DMS79 (cell line): ENCODE measurements around the gene KANSL2.
A peak's percentile ranks its signal among the peaks of the same experiment; 100 is the strongest.
"Not testable (repeated sequence)": the region's sequence is repeated elsewhere in the genome, so short reads cannot be mapped to it uniquely, and the experiment has no call there.

ENCODE experiments used
- DNase-seq: peaks from one replicate; lab custom pipeline; 2025; lab: John Stamatoyannopoulos, UW

Gene KANSL2

GRCh38 chr12:48682927-48683326 is 889 bp upstream of the KANSL2 start:
- DNase-seq: no peak

- not testable (repeated sequence) for DNase-seq
Measured at GRCh38 chr12:48682533-48682905, 481 bp upstream of the KANSL2 start.

DNA sequence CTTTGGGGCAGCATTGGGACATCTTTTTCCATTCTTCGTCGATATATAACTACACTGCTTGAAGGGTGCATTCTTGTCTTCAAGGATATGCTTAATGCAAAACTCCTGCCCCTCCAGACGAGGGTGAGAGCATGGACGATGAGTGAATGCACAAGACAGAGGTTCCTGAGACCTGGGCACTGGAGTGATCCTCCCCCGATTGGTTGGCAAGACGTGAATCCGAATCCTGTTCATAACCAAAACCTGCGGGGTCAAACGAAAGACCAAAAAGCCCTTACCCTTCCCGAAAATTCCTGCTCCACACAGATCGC is 684 bp downstream of the KANSL2 start:
- DNase-seq: no peak

GRCh38 chr12:48680861-48681260 is 1.2 kb downstream of the KANSL2 start:
- DNase-seq: no peak

DNA sequence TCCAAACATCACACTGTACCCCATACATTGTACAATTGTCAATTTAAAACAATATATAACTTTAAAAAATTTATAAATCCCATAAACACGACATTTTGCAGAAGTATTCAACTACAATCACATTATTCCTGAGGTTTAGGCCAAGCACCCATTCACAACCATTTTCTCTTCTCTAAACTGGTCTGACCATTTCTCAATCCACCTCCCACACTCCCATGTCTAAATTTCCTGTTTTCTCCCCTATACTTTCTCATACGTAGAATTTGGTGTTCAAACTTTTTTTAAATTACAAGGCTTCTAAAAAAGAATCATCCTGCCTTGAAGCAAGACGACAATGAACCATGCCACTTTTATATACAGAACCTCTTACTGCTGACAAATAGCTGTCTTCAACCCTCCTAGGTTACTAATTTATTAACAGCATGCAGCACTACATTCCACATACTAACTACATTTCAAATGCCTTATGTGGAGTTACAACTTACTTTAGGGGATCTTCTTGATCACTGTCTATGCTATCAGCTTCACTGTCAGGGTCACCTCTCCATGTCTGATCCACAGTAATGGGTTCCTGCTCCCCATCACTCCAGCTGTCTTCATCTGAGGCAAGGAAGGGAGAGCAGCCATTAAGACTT is 3.4 kb downstream of the KANSL2 start:
- no peak for DNase-seq

DNA sequence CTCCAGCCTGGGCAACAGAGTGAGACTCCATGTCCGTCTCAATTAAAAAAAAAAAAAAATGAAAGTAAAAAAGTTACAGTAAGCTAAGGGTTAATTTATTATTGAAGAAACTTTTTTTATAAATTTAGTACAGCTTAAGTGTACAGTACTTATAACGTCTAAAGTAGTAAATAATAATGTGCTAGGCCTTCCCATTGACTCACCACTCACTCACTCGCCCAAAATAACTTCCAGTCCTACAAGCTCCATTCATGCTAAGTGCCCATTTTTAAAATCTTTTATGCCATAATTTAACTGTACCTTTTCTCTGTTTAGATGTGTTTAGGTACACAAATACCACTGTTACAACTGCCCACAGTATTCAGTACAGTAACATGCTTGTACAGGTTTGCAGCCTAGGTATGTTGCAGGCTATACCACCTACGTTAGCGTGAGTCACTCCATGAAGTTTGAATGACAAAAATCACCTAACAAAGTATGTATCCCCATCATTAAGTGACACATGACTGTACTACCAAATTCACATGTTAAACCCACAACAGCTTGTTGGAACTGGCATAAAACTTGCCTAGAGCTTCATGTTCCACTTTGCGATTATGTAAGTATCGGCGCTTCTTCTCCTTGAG is 10.7 kb downstream of the KANSL2 start:
- no peak for DNase-seq

DNA sequence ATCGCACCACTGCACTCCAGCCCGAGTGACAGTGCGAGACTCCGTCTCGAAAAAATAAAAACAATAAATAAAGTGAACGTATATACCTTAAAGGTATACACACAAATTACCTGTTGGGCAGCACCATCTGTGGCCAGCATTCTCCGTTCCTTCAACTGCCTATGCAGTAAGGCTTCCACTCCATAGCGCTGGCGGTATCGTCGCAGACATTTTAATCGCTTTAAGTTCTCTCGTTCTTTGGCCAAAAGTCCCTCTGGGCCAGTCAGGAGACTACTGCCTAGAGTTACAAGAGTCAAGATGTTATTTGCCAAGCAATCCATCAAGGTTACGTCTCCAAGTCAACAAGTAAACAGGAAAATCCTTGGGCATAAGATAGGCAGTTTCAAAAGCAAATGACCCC is 13.0 kb downstream of the KANSL2 start:
- DNase-seq: no peak

DNA sequence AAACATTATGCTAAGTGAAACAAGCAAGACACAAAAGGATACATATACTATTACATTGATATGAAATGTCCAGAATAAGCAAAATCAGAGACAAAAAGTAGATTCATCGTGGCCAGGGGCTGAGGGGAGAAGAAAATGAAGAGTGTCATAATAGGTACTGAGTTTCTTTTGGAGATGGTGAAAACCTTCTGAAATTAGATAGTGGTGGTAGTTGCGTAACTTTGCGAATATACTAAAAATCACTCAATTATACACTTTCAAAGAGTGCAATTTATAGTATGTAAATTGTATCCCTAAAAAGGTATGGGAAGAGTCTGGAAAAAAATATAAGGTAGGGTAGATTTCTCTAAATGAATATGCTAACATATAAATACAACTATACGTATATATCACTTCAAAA is 22.2 kb downstream of the KANSL2 start:
- DNase-seq: no peak

- DNase-seq: no peak
Measured at GRCh38 chr12:48651681-48652080, 30.4 kb downstream of the KANSL2 start.

- not testable (repeated sequence) for DNase-seq
Measured at GRCh38 chr12:48645354-48645753, 36.7 kb downstream of the KANSL2 start.

GRCh38 chr12:48643011-48643410 is 39.0 kb downstream of the KANSL2 start:
- DNase-seq: no peak

GRCh38 chr12:48641752-48642555 is 40.1 kb downstream of the KANSL2 start:
- not testable (repeated sequence) for DNase-seq

DNA sequence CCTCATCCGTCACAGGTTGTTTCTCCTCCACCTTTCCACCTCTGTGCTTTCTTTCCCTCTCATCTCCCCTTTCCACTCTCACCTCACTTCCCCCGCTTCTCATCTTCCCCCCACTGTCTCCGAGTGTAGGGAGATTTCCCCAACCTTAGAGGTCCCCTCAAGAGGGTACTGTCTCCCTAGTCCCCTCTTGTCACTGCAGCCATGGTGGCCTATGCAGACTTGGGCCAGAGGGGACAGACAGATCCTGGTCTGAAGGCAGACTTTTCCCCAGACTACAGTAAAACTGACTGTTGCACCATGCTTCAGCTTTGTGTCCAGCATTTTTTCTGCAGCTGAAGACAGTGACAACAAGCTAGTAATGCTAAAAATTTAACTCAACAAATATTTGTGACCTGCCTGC is 41.2 kb downstream of the KANSL2 start:
- DNase-seq: no peak

DNA sequence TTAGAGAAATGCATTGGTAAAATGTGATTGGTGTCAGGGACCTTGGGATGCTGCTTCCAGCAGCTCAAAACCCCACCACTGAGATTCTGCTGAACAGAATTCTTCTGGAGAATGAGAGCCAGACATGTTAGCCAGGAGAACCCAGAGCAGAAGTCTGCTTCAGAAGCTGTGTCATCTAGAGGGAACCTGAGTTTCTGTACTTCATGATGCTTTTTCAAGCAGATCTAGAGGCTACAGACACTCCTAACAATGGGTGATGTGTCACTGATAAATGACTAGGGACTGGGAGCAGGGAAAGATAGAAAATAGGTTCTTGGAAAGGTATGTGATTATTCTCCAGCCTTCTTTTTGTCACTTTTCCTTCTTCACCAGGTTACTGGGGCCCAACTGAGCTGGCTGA is 41.6 kb downstream of the KANSL2 start:
- no peak for DNase-seq

- DNase-seq: no peak
Measured at GRCh38 chr12:48631071-48631470, 51.0 kb downstream of the KANSL2 start.

GRCh38 chr12:48630346-48630745 is 51.7 kb downstream of the KANSL2 start:
- DNase-seq: no peak

DNA sequence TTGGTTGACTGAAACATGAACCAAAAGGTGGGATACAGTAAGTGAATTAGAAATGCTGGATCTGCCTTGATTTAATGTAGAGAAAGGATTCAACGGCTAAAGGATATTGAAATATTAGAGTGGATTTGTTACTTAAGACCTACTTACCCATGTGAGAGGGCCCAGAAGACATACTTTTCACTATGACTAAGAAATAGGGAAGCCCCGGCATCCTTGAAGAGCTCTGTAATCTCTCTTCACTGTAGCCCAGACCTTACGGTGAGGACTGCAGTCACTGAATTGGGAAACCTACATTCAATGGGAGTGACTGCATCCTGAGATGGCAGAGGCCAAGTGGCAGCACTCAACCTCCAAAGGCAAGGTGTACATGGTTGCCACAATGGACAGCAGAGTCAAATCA is 52.5 kb downstream of the KANSL2 start:
- no peak for DNase-seq

DNA sequence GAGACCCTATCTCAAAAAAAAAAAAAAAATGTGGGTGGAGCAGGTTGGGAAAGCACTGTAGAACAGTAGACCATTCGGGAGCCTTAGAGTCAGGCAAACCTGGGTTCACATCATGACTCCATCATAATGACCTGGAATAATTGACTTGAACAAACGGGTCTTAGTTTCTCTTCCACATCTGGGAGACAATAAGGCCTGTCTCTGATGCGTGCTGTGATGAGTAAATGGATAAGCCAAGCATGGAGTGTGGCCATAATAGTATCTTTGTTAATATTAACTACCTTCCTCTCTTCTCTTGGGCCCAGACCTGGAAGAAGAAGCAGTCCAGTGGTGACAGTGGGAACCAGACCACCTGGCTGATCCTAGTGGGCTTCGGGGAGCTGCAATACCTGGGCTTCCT is 54.5 kb downstream of the KANSL2 start:
- no peak for DNase-seq

DNA sequence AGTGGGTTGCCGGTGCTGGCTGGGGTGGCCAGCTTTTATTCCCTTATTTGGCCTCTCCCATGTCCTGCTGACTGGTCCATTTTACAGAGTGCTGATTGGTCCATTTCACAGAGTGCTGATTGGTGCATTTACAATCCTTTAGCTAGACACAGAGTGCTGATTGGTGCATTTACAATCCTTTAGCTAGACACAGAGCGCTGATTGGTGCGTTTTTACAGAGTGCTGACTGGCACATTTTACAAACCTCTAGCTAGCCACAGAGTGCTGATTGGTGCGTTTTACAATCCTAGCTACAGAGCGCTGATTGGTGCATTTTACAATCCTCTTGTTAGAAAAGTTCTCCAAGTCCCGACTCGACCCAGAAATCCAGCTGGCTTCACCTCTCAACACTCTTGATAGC is 59.0 kb downstream of the KANSL2 start:
- DNase-seq: not testable (repeated sequence)

DNA sequence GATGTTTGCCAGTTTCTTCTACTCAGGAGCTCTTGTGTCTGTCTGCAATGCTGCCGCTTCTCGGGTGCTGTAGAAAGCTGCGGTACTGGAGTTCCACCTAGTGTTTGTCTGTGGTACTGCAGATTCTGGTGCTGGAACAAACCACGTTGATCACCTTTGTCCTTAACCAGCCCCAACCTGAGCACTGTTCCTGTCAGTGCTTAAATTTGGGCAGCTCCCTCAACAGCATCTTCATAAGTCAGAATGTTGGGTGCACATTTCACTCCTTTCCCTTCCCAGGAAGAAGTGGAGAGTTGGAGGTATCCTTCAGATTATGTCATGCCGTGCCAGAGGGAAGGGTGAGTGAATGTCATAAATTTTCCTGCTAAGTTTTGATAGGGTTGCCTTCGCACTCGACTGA is 63.5 kb downstream of the KANSL2 start:
- DNase-seq: peak; percentile 35

GRCh38 chr12:48615681-48616080 is 66.4 kb downstream of the KANSL2 start:
- no peak for DNase-seq

DNA sequence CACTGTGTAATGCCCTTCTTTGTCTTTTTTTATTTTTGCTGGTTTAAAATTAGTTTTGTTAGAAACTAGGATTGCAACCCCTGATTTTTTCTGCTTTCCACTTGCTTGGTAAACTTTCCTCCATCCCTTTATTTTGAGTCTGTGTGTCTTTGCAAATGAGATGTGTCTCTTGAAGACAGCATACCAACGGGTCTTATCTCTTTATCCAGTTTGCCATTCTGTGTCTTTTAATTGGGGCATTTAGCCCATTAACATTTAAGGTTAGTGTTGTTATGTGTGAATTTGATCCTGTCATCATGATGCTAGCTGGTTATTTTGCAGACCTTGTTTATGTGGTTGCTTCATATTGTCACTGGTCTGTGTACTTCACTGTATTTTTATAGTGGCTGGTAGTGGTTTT is 68.7 kb downstream of the KANSL2 start:
- DNase-seq: no peak
